IMR-90 (cell line): Measurements from ENCODE around the gene TXNDC11. TPM values are rescaled to one million over a fixed set of nuclear protein-coding genes. Genes with fewer than 3 reads are reported as not detected.

Experiments used
- ATAC-seq: fragments of 200-7000 bp; cut with Tn5 transposase; 2 replicates; pipeline ENCODE4 v1.9.1; 2020; ENCODE audit warnings: low read depth, mild to moderate bottlenecking, moderate library complexity
- BruUV-seq: library from RNA; stranded (reverse); fragments of 400-500 nt; replicated peaks from 2 replicates; lab custom pipeline; 2021; lab: Mats Ljungman, UMichigan
- CTCF ChIA-PET: fragments of 300-600 bp; formaldehyde crosslinking; extraction: SDS; loops from one replicate; lab custom pipeline; 2021; ENCODE audit warnings: antibody characterized with exemption; lab: Yijun Ruan, JAX
- POLR2A ChIA-PET: fragments of 300-600 bp; sonication (Branson Sonifier 250); formaldehyde crosslinking; loops from one replicate; lab custom pipeline; 2022; ENCODE audit warnings: antibody characterized with exemption; ENCODE audit not compliant: unreplicated experiment; lab: Charles Lee
- DNase-seq: peaks from one replicate; pipeline ENCODE4 v3.0.0; 2013
- H2AFZ ChIP-seq: replicated peaks from 2 replicates; pipeline ENCODE3; 2013; ENCODE audit warnings: low read length, mild to moderate bottlenecking; ENCODE audit not compliant: poor library complexity
- H2AK5ac ChIP-seq: 2 replicates; pipeline ENCODE4 v1.6.1; 2013; ENCODE audit warnings: low read depth, low read length, inconsistent platforms
- H2AK9ac ChIP-seq: replicated peaks from 2 replicates; pipeline ENCODE3; 2013; ENCODE audit warnings: mild to moderate bottlenecking, low read depth, low read length, moderate library complexity; ENCODE audit not compliant: poor library complexity
- H2BK120ac ChIP-seq: 2 replicates; pipeline ENCODE4 v1.6.1; 2013; ENCODE audit warnings: low read depth, low read length, inconsistent platforms
- H2BK15ac ChIP-seq: 3 replicates; pipeline ENCODE4 v1.6.1; 2013; ENCODE audit warnings: low read depth, low read length, inconsistent platforms
- H2BK20ac ChIP-seq: 2 replicates; pipeline ENCODE4 v1.6.1; 2013; ENCODE audit warnings: low read depth, mild to moderate bottlenecking, inconsistent platforms, low read length, moderate library complexity
- H2BK5ac ChIP-seq: 2 replicates; pipeline ENCODE4 v1.6.1; 2013; ENCODE audit warnings: mild to moderate bottlenecking, low read depth, low read length, inconsistent platforms; ENCODE audit not compliant: poor library complexity, severe bottlenecking
- H3K14ac ChIP-seq: replicated peaks from 2 replicates; pipeline ENCODE4 v1.6.1; 2013; ENCODE audit warnings: low read depth, low read length, inconsistent platforms
- H3K18ac ChIP-seq: 2 replicates; pipeline ENCODE4 v1.6.1; 2013; ENCODE audit warnings: low read depth, low read length, control low read depth
- H3K23ac ChIP-seq: 2 replicates; pipeline ENCODE4 v1.6.1; 2013; ENCODE audit warnings: low read depth, low read length, inconsistent platforms
- H3K27ac ChIP-seq: 2 replicates; pipeline ENCODE4 v1.5.1; 2013; ENCODE audit warnings: mild to moderate bottlenecking, control low read depth, low read length; ENCODE audit not compliant: insufficient read depth
- H3K27me3 ChIP-seq: 2 replicates; pipeline ENCODE4 v1.6.1; 2013; ENCODE audit warnings: low read length; ENCODE audit not compliant: control insufficient read depth, insufficient read depth
- H3K36me3 ChIP-seq: 2 replicates; pipeline ENCODE4 v1.6.1; 2013; ENCODE audit warnings: low read length, mixed read lengths; ENCODE audit not compliant: control insufficient read depth, insufficient read depth
- H3K4ac ChIP-seq: 2 replicates; pipeline ENCODE4 v1.6.1; 2013; ENCODE audit warnings: low read depth, low read length, inconsistent platforms
- H3K4me1 ChIP-seq: 2 replicates; pipeline ENCODE4 v1.6.1; 2013; ENCODE audit warnings: low read length, mixed read lengths; ENCODE audit not compliant: control insufficient read depth, insufficient read depth
- H3K4me2 ChIP-seq: 2 replicates; pipeline ENCODE4 v1.6.1; 2013; ENCODE audit warnings: low read depth, mild to moderate bottlenecking, control low read depth, low read length, moderate library complexity
- H3K4me3 ChIP-seq: 2 replicates; pipeline ENCODE4 v1.5.1; 2013; ENCODE audit warnings: low read depth, mild to moderate bottlenecking, control low read depth, low read length, moderate library complexity; ENCODE audit not compliant: insufficient read depth
- H3K56ac ChIP-seq: 2 replicates; pipeline ENCODE4 v1.6.1; 2013; ENCODE audit warnings: low read length, inconsistent platforms; ENCODE audit not compliant: insufficient read depth; ENCODE audit errors: extremely low read depth
- H3K79me1 ChIP-seq, 2 experiments: 2 replicates each; pipeline ENCODE4 v1.6.1; 2013; ENCODE audit warnings: low read length in 2 of 2, inconsistent platforms in 1 of 2, low read depth in 1 of 2
- H3K9ac ChIP-seq: 2 replicates; pipeline ENCODE4 v1.6.1; 2013; ENCODE audit warnings: low read depth, low read length, control low read depth
- H3K9me1 ChIP-seq: 2 replicates; pipeline ENCODE4 v1.6.1; 2013; ENCODE audit warnings: low read length, inconsistent platforms; ENCODE audit not compliant: insufficient read depth
- H3K9me3 ChIP-seq: 2 replicates; pipeline ENCODE4 v1.6.1; 2013; ENCODE audit warnings: low read length; ENCODE audit not compliant: control insufficient read depth, insufficient read depth
- H4K20me1 ChIP-seq: 2 replicates; pipeline ENCODE4 v1.6.1; 2013; ENCODE audit warnings: low read length, inconsistent platforms; ENCODE audit not compliant: insufficient read depth
- H4K5ac ChIP-seq: 2 replicates; pipeline ENCODE4 v1.6.1; 2013; ENCODE audit warnings: mild to moderate bottlenecking, low read depth, low read length, control low read depth
- H4K8ac ChIP-seq, 2 experiments: 2 replicates each; pipeline ENCODE4 v1.6.1; 2013; ENCODE audit warnings: low read depth in 2 of 2, low read length in 2 of 2, control low read depth in 1 of 2, inconsistent platforms in 1 of 2
- H4K91ac ChIP-seq: 2 replicates; pipeline ENCODE4 v1.6.1; 2013; ENCODE audit warnings: low read depth, low read length, inconsistent platforms; ENCODE audit not compliant: insufficient read depth
- BHLHE40 ChIP-seq: fragments of 150-350 bp; IDR thresholded peaks from 2 replicates; pipeline ENCODE4 v1.6.1; 2016; ENCODE audit warnings: mild to moderate bottlenecking, low read depth, low read length
- ELK1 ChIP-seq: fragments of 150-350 bp; IDR thresholded peaks from 2 replicates; pipeline ENCODE4 v1.6.1; 2016; ENCODE audit warnings: low read depth, mild to moderate bottlenecking, low read length, moderate library complexity, borderline replicate concordance
- FOS ChIP-seq: fragments of 150-350 bp; IDR thresholded peaks from 2 replicates; pipeline ENCODE4 v1.6.1; 2016; ENCODE audit warnings: low read depth, low read length
- MAZ ChIP-seq: IDR thresholded peaks from 2 replicates; pipeline ENCODE4 v1.6.1; 2012; ENCODE audit warnings: low read depth, mild to moderate bottlenecking, low read length, improper control_type of control experiment, moderate library complexity, borderline replicate concordance
- MXI1 ChIP-seq: IDR thresholded peaks from 2 replicates; pipeline ENCODE4 v1.6.1; 2012; ENCODE audit warnings: low read depth, mild to moderate bottlenecking, low read length, moderate library complexity, borderline replicate concordance
- NFE2L2 ChIP-seq: fragments of 150-350 bp; IDR thresholded peaks from 2 replicates; pipeline ENCODE4 v1.6.1; 2016; ENCODE audit warnings: low read depth, mild to moderate bottlenecking, low read length
- RAD21 ChIP-seq: IDR thresholded peaks from 2 replicates; pipeline ENCODE4 v1.6.1; 2012; ENCODE audit warnings: low read length, improper control_type of control experiment
- RFX5 ChIP-seq: IDR thresholded peaks from 2 replicates; pipeline ENCODE4 v1.8.0; 2012; ENCODE audit warnings: low read depth, mild to moderate bottlenecking, low read length, moderate library complexity
- WGBS, 2 experiments: methylation state at CpG; one replicate each; pipeline versions ENCODE4 v1.1.5 to v1.1.7; 2013; ENCODE audit warnings: missing lambda C conversion rate in 2 of 2; ENCODE audit not compliant: insufficient read length in 1 of 2; ENCODE audit errors: extremely low coverage in 2 of 2; 5-methylcytosine and 5-hydroxymethylcytosine counted together
- dilution Hi-C: fragments of 300-500 bp; cut with HindIII; formaldehyde crosslinking; loops from one replicate; pipeline ENCODE4 v1.14.3; 2018; ENCODE audit warnings: low sequenced_read_pairs; ENCODE audit not compliant: unreplicated experiment
- in situ Hi-C: fragments of 300-500 bp; cut with MboI; formaldehyde crosslinking; loops from 3 replicates; pipeline ENCODE4 v1.14.3; 2019; ENCODE audit warnings: low sequenced_read_pairs, inconsistent platforms, mixed read lengths
- intact Hi-C: fragments of 100-400 bp; cut with micrococcal nuclease; formaldehyde crosslinking; loops from 2 replicates; pipeline ENCODE4 v1.10.0; 2022
- polyA plus RNA-seq, 3 experiments: library from polyadenylated mRNA; depleted of rRNA; stranded (reverse); fragments of >200 nt; gene quantifications; 2 replicates each; pipeline ENCODE4 v1.2.3, GENCODE V29; 2012; ENCODE audit warnings: low replicate concordance in 1 of 3
- total RNA-seq: library from RNA; depleted of rRNA; stranded (reverse); fragments of >200 nt; gene quantifications from 2 replicates; pipeline ENCODE4 v1.2.3, GENCODE V29; 2012
- TF ChIP-seq, protein P1 (sequence below): conservative IDR thresholded peaks from 2 replicates; pipeline ENCODE4 v1.5.1; 2012; ENCODE audit warnings: mild to moderate bottlenecking, low read depth, low read length, improper control_type of control experiment

The TXNDC11 gene
- total and polyA plus RNA-seq, 2 of the 4 experiments (the other 2 are of a cell fraction): 25.3 to 42.9 TPM

- H2BK5ac ChIP-seq: no peak overlapping the region
- H3K27ac ChIP-seq: no peak overlapping the region
- no peak overlapping the region for H2BK20ac ChIP-seq
- no CpG with 5 or more reads among the region's 5 CpGs for WGBS, 2 experiments
- no peaks in the 10 kb centered on the region for H3K9me3 ChIP-seq
- no peak overlapping the region for H3K9ac ChIP-seq
- H3K36me3 ChIP-seq: peaks cover 36% of the 10 kb centered on the region
- no peak overlapping the region for H2BK15ac ChIP-seq
- BruUV-seq: no TSS peak
- H3K18ac ChIP-seq: no peak overlapping the region
- H3K14ac ChIP-seq: no peak overlapping the region
- no peak overlapping the region for H3K56ac ChIP-seq
- H2AK9ac ChIP-seq: no peak overlapping the region
- ATAC-seq (no peak), DNase-seq (no peak)
- ChIA-PET CTCF (interaction anchor here (1.2 kb wide), 1 partner anchor 9 kb away, joined by 3 read pairs; no protein-coding TSS in a partner anchor), POLR2A (no interaction called here)
- peaks cover 5% of the 10 kb centered on the region for H3K9me1 ChIP-seq
- no peak overlapping the region for H3K23ac ChIP-seq
- intact Hi-C loops (no loop called here), dilution Hi-C loops (no loop called here), in situ Hi-C loops (no loop called here)
- H4K91ac ChIP-seq: no peak overlapping the region
- no peak overlapping the region for H2AFZ ChIP-seq
- no peak overlapping the region for H2AK5ac ChIP-seq
- no peaks in the 10 kb centered on the region for H3K27me3 ChIP-seq
- peaks cover 11% of the 10 kb centered on the region for H3K4me1 ChIP-seq
- H3K79me1 ChIP-seq: peaks cover 29 to 64% of the 10 kb centered on the region in 2 experiments
- no peak overlapping the region for H4K5ac ChIP-seq
- H3K4me3 ChIP-seq: no peak overlapping the region
- H4K20me1 ChIP-seq: peaks cover 24% of the 10 kb centered on the region
- no peak for TF ChIP-seq FOS
- TF ChIP-seq, protein P1, sequence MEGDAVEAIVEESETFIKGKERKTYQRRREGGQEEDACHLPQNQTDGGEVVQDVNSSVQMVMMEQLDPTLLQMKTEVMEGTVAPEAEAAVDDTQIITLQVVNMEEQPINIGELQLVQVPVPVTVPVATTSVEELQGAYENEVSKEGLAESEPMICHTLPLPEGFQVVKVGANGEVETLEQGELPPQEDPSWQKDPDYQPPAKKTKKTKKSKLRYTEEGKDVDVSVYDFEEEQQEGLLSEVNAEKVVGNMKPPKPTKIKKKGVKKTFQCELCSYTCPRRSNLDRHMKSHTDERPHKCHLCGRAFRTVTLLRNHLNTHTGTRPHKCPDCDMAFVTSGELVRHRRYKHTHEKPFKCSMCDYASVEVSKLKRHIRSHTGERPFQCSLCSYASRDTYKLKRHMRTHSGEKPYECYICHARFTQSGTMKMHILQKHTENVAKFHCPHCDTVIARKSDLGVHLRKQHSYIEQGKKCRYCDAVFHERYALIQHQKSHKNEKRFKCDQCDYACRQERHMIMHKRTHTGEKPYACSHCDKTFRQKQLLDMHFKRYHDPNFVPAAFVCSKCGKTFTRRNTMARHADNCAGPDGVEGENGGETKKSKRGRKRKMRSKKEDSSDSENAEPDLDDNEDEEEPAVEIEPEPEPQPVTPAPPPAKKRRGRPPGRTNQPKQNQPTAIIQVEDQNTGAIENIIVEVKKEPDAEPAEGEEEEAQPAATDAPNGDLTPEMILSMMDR: no peak
- TF ChIP-seq MXI1: no peak
- TF ChIP-seq NFE2L2: no peak
- no peak for TF ChIP-seq ELK1
- no peak for TF ChIP-seq MAZ
- TF ChIP-seq BHLHE40: no peak
- no peak for TF ChIP-seq RAD21
- TF ChIP-seq RFX5: no peak
- no peak overlapping the region for H3K4me2 ChIP-seq
- H2BK120ac ChIP-seq: no peak overlapping the region
- no peak overlapping the region for H3K4ac ChIP-seq
- no peak overlapping the region for H4K8ac ChIP-seq
Measured at GRCh38 chr16:11691235-11691634, 51.4 kb downstream of the TXNDC11 start.
